Mesodermal cell (in vitro differentiated cells): Measurements from ENCODE around the gene LILRB2.
"Not testable (repeated sequence)": the region's sequence is repeated elsewhere in the genome, so short reads cannot be mapped to it uniquely, and the experiment has no call there.

Experiments used
- H3K27ac ChIP-seq: 2 replicates; pipeline ENCODE4 v1.7.0; 2013; ENCODE audit warnings: mild to moderate bottlenecking, low read depth, low read length, moderate library complexity; ENCODE audit not compliant: severe bottlenecking
- H3K36me3 ChIP-seq: 2 replicates; pipeline ENCODE4 v1.7.1; 2013; ENCODE audit warnings: mild to moderate bottlenecking, low read length, moderate library complexity; ENCODE audit not compliant: control insufficient read depth, insufficient read depth
- H3K4me1 ChIP-seq: one replicate; pipeline ENCODE4 v1.7.1; 2013; ENCODE audit warnings: mild to moderate bottlenecking, low read length; ENCODE audit not compliant: insufficient read depth, control insufficient read depth, poor library complexity, severe bottlenecking
- H3K4me3 ChIP-seq: 2 replicates; pipeline ENCODE4 v1.7.0; 2013; ENCODE audit warnings: low read length, control low read depth, mild to moderate bottlenecking; ENCODE audit not compliant: insufficient read depth, poor library complexity, severe bottlenecking; ENCODE audit errors: extremely low read depth
- H3K9me3 ChIP-seq: 2 replicates; pipeline ENCODE4 v1.7.1; 2013; ENCODE audit warnings: mild to moderate bottlenecking, low read length, moderate library complexity; ENCODE audit not compliant: control insufficient read depth
- WGBS, 2 experiments: methylation state at CpG; one replicate each; pipeline ENCODE4 v1.1.5; 2013; ENCODE audit warnings: missing lambda C conversion rate in 2 of 2; ENCODE audit not compliant: insufficient coverage in 2 of 2; 5-methylcytosine and 5-hydroxymethylcytosine counted together

The LILRB2 gene

GRCh38 chr19:54240372-54241336 lies 40.3 kb downstream of the LILRB2 start:
- H3K4me3 ChIP-seq, H3K4me1 ChIP-seq, H3K36me3 ChIP-seq, H3K9me3 ChIP-seq, H3K27ac ChIP-seq: not testable (repeated sequence)
- WGBS, 2 experiments: 77 to 81% methylated on average over 5 to 8 of the region's 22 CpGs

GRCh38 chr19:54239491-54240371 lies 41.2 kb downstream of the LILRB2 start:
- H3K4me1 ChIP-seq, H3K27ac ChIP-seq, H3K36me3 ChIP-seq, H3K9me3 ChIP-seq, H3K4me3 ChIP-seq: not testable (repeated sequence)
- 71 to 76% methylated on average over 6 of the region's 21 CpGs for WGBS, 2 experiments

GRCh38 chr19:54233941-54234340 lies 47.0 kb downstream of the LILRB2 start:
- H3K4me1 ChIP-seq: no peaks in the 10 kb centered on the region
- 87 to 92% methylated on average over 2 to 4 of the region's 5 CpGs for WGBS, 2 experiments
- no peak overlapping the region for H3K4me3 ChIP-seq
- H3K9me3 ChIP-seq: peaks cover 10% of the 10 kb centered on the region
- H3K27ac ChIP-seq: no peak overlapping the region
- no peaks in the 10 kb centered on the region for H3K36me3 ChIP-seq

GRCh38 chr19:54231077-54231931 lies 49.6 kb downstream of the LILRB2 start:
- WGBS, 2 experiments: 15 to 16% methylated on average over 16 of the region's 21 CpGs
- Histone ChIP-seq H3K4me3 (no peak overlapping the region), H3K4me1 (no peaks in the 10 kb centered on the region), H3K27ac (no peak overlapping the region), H3K36me3 (no peaks in the 10 kb centered on the region), H3K9me3 (peaks cover 18% of the 10 kb centered on the region)

- no peak overlapping the region for H3K27ac ChIP-seq
- 90 to 91% methylated on average over 7 of the region's 7 CpGs for WGBS, 2 experiments
- H3K9me3 ChIP-seq: peaks cover 18% of the 10 kb centered on the region
- H3K4me3 ChIP-seq: no peak overlapping the region
- H3K4me1 ChIP-seq: no peaks in the 10 kb centered on the region
- H3K36me3 ChIP-seq: no peaks in the 10 kb centered on the region
Observed at GRCh38 chr19:54230031-54230430, 50.9 kb downstream of the LILRB2 start.

- Histone ChIP-seq H3K36me3 (no peaks in the 10 kb centered on the region), H3K9me3 (peaks cover 11% of the 10 kb centered on the region), H3K27ac (no peak overlapping the region), H3K4me3 (no peak overlapping the region), H3K4me1 (no peaks in the 10 kb centered on the region)
- WGBS, 2 experiments: 90 to 95% methylated on average over 6 of the region's 8 CpGs
Observed at GRCh38 chr19:54229146-54229545, 51.8 kb downstream of the LILRB2 start.

- H3K9me3 ChIP-seq: peaks cover 11% of the 10 kb centered on the region
- not testable (repeated sequence) for H3K27ac ChIP-seq, H3K4me1 ChIP-seq, H3K4me3 ChIP-seq, H3K36me3 ChIP-seq
- whole genome bisulfite sequencing, 2 experiments: 82 to 95% methylated on average over 3 to 7 of the region's 10 CpGs
Observed at GRCh38 chr19:54224619-54225018, 56.3 kb downstream of the LILRB2 start.

GRCh38 chr19:54223937-54224281 lies 57.0 kb downstream of the LILRB2 start:
- WGBS, 2 experiments: 95% methylated on average over 3 of the region's 5 CpGs; no CpG with 5 or more reads in 1 of the 2 experiments
- not testable (repeated sequence) for H3K4me3 ChIP-seq, H3K36me3 ChIP-seq, H3K9me3 ChIP-seq, H3K27ac ChIP-seq, H3K4me1 ChIP-seq
